Calu3 (cell line): ENCODE results near the gene PCGF3. TPM values are rescaled to one million over a fixed set of nuclear protein-coding genes. Genes with fewer than 3 reads are reported as not detected.
"Not testable (repeated sequence)": the region's sequence is repeated elsewhere in the genome, so short reads cannot be mapped to it uniquely, and the experiment has no call there.

Experiments used
- BruUV-seq: library from RNA; stranded (reverse); fragments of 400-500 nt; replicated peaks from 2 replicates; lab custom pipeline; 2021; lab: Mats Ljungman, UMichigan
- CTCF ChIA-PET: fragments of 300-600 bp; sonication (Branson Sonifier 250); formaldehyde crosslinking; loops from one replicate; lab custom pipeline; 2022; ENCODE audit warnings: antibody characterized with exemption; lab: Charles Lee
- DNase-seq: peaks from one replicate; pipeline ENCODE4 v3.0.0; 2022
- H3K27ac Mint-ChIP-seq: one replicate; pipeline ENCODE4 v1.8.0; 2022; ENCODE audit warnings: mixed read lengths; ENCODE audit not compliant: unreplicated experiment
- H3K27me3 Mint-ChIP-seq: one replicate; pipeline ENCODE4 v1.8.0; 2022; ENCODE audit warnings: mixed read lengths; ENCODE audit not compliant: unreplicated experiment
- H3K36me3 Mint-ChIP-seq: one replicate; pipeline ENCODE4 v1.8.0; 2022; ENCODE audit warnings: mild to moderate bottlenecking, moderate library complexity, mixed read lengths; ENCODE audit not compliant: insufficient read depth, unreplicated experiment
- H3K4me1 Mint-ChIP-seq: one replicate; pipeline ENCODE4 v1.8.0; 2022; ENCODE audit warnings: mild to moderate bottlenecking, low read depth, mixed read lengths; ENCODE audit not compliant: unreplicated experiment
- H3K4me3 Mint-ChIP-seq: one replicate; pipeline ENCODE4 v1.8.0; 2022; ENCODE audit warnings: mild to moderate bottlenecking, low read depth, moderate library complexity, mixed read lengths; ENCODE audit not compliant: unreplicated experiment
- H3K9me3 Mint-ChIP-seq: one replicate; pipeline ENCODE4 v1.8.0; 2022; ENCODE audit warnings: low read depth, mixed read lengths; ENCODE audit not compliant: unreplicated experiment
- intact Hi-C: fragments of 100-400 bp; cut with micrococcal nuclease; formaldehyde crosslinking; loops from one replicate; pipeline ENCODE4 v1.10.0; 2022; ENCODE audit not compliant: unreplicated experiment
- total RNA-seq: library from RNA; stranded (reverse); gene quantifications from 2 replicates; pipeline ENCODE4 v1.2.3, GENCODE V29; 2022
- TF ChIP-seq, protein P1 (sequence below): fragments of 200-600 bp; IDR thresholded peaks from one replicate; pipeline ENCODE4 v1.8.0; 2022; ENCODE audit warnings: antibody characterized with exemption; ENCODE audit not compliant: unreplicated experiment

PCGF3 gene
- total RNA-seq, 1 experiment from 2014 or later: 30.0 TPM

DNA sequence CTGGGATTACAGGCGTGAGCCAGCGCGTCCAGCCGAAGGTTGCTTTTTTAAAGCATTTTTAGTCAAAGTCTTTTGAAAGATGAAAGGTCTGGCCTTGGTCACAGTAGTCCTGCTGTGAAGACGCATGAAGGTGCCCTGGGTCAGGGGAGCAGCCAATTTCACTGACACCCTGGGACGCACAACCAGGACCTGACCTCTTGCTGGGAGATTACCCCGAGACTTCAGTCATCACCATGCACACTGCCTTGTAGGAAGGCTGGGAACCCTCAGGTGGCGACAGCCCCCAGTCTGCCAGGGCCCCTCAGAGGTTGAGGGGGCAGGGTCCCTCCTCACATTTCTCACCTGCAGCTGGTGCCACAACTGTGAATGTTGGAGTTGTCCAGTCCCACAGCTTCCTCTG is 67.1 kb downstream of the PCGF3 start:
- Mint-ChIP-seq H3K9me3 (peaks cover 3% of the 10 kb centered on the region), H3K4me1 (no peaks in the 10 kb centered on the region), H3K27me3 (no peaks in the 10 kb centered on the region), H3K36me3 (peaks cover 56% of the 10 kb centered on the region), H3K27ac (no peak overlapping the region), H3K4me3 (no peak overlapping the region)
- CTCF ChIA-PET: no interaction called here
- DNase-seq: no peak
- intact Hi-C loops: no loop called here
- TF ChIP-seq, protein P1, sequence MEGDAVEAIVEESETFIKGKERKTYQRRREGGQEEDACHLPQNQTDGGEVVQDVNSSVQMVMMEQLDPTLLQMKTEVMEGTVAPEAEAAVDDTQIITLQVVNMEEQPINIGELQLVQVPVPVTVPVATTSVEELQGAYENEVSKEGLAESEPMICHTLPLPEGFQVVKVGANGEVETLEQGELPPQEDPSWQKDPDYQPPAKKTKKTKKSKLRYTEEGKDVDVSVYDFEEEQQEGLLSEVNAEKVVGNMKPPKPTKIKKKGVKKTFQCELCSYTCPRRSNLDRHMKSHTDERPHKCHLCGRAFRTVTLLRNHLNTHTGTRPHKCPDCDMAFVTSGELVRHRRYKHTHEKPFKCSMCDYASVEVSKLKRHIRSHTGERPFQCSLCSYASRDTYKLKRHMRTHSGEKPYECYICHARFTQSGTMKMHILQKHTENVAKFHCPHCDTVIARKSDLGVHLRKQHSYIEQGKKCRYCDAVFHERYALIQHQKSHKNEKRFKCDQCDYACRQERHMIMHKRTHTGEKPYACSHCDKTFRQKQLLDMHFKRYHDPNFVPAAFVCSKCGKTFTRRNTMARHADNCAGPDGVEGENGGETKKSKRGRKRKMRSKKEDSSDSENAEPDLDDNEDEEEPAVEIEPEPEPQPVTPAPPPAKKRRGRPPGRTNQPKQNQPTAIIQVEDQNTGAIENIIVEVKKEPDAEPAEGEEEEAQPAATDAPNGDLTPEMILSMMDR: no peak
- BruUV-seq: no TSS peak

DNA sequence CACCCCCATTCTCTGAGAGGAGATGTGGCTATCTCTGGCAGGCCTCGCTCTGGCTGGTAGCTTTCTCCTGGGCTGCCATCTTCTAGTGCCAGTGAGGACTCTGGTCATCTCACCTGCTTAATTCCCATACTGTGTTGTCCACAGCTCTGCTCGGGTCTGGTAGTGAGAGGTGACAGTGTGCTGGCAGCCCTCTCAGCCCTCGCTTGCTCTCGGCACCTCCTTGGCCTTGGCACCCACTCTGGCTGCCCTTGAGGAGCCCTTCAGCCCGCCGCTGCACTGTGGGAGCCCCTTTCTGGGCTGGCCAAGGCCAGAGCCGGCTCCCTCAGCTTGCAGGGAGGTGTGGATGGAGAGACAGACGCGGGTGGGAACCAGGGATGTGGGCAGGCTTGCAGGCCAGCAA is 67.6 kb downstream of the PCGF3 start:
- TF ChIP-seq, protein P1: no peak
- CTCF ChIA-PET: no interaction called here
- Mint-ChIP-seq H3K36me3 (peaks cover 60% of the 10 kb centered on the region), H3K4me3 (no peak overlapping the region), H3K9me3 (peaks cover 3% of the 10 kb centered on the region), H3K4me1 (no peaks in the 10 kb centered on the region), H3K27me3 (no peaks in the 10 kb centered on the region), H3K27ac (no peak overlapping the region)
- no TSS peak for BruUV-seq
- intact Hi-C loops: no loop called here
- DNase-seq: no peak

DNA sequence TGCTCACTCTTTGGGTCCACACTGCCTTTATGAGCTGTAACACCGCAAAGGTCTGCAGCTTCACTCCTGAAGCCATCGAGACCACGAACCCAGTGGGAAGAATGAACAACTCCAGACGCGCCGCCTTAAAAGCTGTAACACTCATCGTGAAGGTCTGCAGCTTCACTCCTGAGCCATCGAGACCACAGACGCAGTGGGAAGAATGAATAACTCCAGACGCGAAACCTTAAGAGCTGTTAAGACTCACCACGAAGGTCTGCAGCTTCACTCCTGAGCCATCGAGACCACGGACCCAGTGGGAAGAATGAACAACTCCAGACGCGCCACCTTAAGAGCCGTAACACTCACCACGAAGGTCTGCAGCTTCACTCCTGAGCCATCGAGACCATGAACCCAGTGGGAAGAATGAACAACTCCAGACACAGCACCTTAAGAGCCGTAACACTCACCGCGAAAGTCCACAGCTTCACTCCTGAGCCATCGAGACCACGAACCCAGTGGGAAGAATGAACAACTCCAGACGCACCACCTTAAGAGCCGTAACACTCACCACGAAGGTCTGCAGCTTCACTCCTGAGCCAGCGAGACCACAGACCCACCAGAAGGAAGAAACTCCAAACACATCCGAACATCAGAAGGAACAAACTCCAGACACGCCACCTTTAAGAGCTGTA is 68.9 kb downstream of the PCGF3 start:
- H3K4me3 Mint-ChIP-seq, H3K9me3 Mint-ChIP-seq, H3K27ac Mint-ChIP-seq, H3K27me3 Mint-ChIP-seq, H3K4me1 Mint-ChIP-seq, DNase-seq, intact Hi-C loops, BruUV-seq: not testable (repeated sequence)
- H3K36me3 Mint-ChIP-seq: peaks cover 64% of the 10 kb centered on the region
- CTCF ChIA-PET: interaction anchor here (0.6 kb wide), 1 partner anchor 12 kb away, joined by 4 read pairs; no protein-coding TSS in a partner anchor

DNA sequence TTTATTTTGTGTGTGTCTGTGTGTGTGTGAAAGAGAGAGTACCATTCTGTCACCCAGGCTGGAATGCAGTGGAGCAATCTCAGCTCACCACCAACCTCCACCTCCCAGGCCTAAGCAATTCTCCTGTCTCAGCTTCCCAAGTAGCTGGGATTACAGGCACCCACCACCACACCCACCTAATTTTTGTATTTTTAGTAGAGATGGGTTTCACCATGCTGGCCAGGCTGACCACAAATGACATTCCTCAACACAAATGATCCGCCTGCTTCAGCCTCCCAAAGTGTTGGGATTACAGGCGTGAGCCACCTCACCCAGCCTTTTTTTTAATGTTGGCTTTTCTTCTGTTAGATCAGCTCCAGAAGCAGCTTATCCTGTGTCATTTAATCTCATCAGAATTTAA is 69.9 kb downstream of the PCGF3 start:
- H3K9me3 Mint-ChIP-seq, H3K4me3 Mint-ChIP-seq, H3K27ac Mint-ChIP-seq, intact Hi-C loops, CTCF ChIA-PET, BruUV-seq, H3K27me3 Mint-ChIP-seq, H3K4me1 Mint-ChIP-seq, DNase-seq: not testable (repeated sequence)
- H3K36me3 Mint-ChIP-seq: peaks cover 67% of the 10 kb centered on the region

DNA sequence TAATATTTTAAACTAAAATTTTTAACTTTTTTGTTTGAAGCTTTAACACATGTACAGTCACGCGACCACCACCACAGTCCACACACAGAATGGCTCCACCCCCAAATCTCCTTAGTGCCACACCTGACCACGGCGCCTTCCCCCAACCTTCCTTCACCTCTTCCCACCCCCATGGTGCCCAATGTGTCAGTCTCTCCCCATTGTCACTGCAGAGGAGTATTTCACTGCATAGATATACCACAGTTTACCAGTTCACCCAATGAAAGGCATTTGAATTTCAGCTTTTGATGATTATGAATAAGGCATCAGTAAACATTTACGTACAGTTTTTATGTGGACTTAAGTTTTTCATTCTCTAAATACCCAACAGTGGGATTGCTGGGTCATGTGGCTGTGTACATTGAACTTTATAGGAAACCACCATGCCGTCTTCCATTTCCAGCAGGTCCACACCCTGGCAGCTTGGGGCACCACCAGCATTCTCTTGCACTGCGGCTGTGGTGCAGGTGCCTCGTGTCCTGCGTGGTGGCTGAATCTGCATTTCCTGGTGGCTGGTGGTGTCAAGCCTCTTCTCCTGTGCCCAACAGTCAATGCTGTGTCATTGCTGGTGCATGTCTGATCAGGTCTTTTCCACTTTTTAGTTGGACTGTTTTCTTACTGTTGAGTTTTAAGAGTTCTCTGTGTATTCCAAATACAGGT is 71.3 kb downstream of the PCGF3 start:
- CTCF ChIA-PET: no interaction called here
- H3K27me3 Mint-ChIP-seq: no peaks in the 10 kb centered on the region
- no peak for DNase-seq
- peak overlapping the region; percentile 44 for H3K27ac Mint-ChIP-seq
- intact Hi-C loops: no loop called here
- no peaks in the 10 kb centered on the region for H3K4me1 Mint-ChIP-seq
- peaks cover 3% of the 10 kb centered on the region for H3K9me3 Mint-ChIP-seq
- H3K4me3 Mint-ChIP-seq: no peak overlapping the region
- H3K36me3 Mint-ChIP-seq: peaks cover 73% of the 10 kb centered on the region
- TF ChIP-seq, protein P1: no peak
- no TSS peak for BruUV-seq
